Brain microvascular endothelial cell (primary cell): Measurements from ENCODE around the gene RPS6KA6.

Source experiments
- DNase-seq: peaks from one replicate; pipeline ENCODE4 v3.0.0-alpha.2; 2020
- H3K27ac ChIP-seq: fragments of 250-450 bp; sonication (Bioruptor Pico); 2 replicates; pipeline ENCODE4 v1.5.1; 2020; ENCODE audit warnings: mild to moderate bottlenecking, moderate library complexity
- H3K27me3 ChIP-seq: fragments of 250-450 bp; sonication (Bioruptor Pico); replicated peaks from 2 replicates; pipeline ENCODE4 v1.5.1; 2020; ENCODE audit warnings: mild to moderate bottlenecking
- H3K36me3 ChIP-seq: fragments of 250-450 bp; sonication (Bioruptor Pico); replicated peaks from 2 replicates; pipeline ENCODE4 v1.5.1; 2020; ENCODE audit warnings: mild to moderate bottlenecking
- H3K4me3 ChIP-seq: 2 replicates; pipeline ENCODE4 v1.5.1; 2011; ENCODE audit warnings: low read depth, mild to moderate bottlenecking, control low read depth, low read length, moderate library complexity
- in situ Hi-C: cut with HindIII; loops from 2 replicates; pipeline ENCODE4 v1.10.0; 2017; ENCODE audit warnings: low sequenced_read_pairs, low pct_ligation_motif_present
- TF ChIP-seq, protein P1 (sequence below): IDR thresholded peaks from 2 replicates; pipeline ENCODE4 v1.5.1; 2011; ENCODE audit warnings: low read depth, mild to moderate bottlenecking, moderate library complexity, low read length, control low read depth, inconsistent platforms; ENCODE audit errors: missing control alignments

RPS6KA6 gene

GRCh38 chrX:84153538-84153937, 34.5 kb downstream of the RPS6KA6 start:
- no peak overlapping the region for H3K4me3 ChIP-seq
- TF ChIP-seq, protein P1, sequence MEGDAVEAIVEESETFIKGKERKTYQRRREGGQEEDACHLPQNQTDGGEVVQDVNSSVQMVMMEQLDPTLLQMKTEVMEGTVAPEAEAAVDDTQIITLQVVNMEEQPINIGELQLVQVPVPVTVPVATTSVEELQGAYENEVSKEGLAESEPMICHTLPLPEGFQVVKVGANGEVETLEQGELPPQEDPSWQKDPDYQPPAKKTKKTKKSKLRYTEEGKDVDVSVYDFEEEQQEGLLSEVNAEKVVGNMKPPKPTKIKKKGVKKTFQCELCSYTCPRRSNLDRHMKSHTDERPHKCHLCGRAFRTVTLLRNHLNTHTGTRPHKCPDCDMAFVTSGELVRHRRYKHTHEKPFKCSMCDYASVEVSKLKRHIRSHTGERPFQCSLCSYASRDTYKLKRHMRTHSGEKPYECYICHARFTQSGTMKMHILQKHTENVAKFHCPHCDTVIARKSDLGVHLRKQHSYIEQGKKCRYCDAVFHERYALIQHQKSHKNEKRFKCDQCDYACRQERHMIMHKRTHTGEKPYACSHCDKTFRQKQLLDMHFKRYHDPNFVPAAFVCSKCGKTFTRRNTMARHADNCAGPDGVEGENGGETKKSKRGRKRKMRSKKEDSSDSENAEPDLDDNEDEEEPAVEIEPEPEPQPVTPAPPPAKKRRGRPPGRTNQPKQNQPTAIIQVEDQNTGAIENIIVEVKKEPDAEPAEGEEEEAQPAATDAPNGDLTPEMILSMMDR: no peak

GRCh38 chrX:84144991-84145390, 43.0 kb downstream of the RPS6KA6 start:
- Histone ChIP-seq H3K27me3 (no peaks in the 10 kb centered on the region), H3K27ac (no peak overlapping the region), H3K4me3 (no peak overlapping the region), H3K36me3 (no peaks in the 10 kb centered on the region)
- TF ChIP-seq, protein P1: no peak
- no peak for DNase-seq
- in situ Hi-C loops: no loop called here

More at GRCh38 chrX:84153538-84153937, 34.5 kb downstream of the RPS6KA6 start:
- no peak for DNase-seq
- in situ Hi-C loops: no loop called here
- Histone ChIP-seq H3K36me3 (no peaks in the 10 kb centered on the region), H3K27ac (no peak overlapping the region), H3K27me3 (no peaks in the 10 kb centered on the region)

GRCh38 chrX:84144281-84144680, 43.7 kb downstream of the RPS6KA6 start:
- TF ChIP-seq, protein P1: no peak

GRCh38 chrX:84133023-84133422, 55.0 kb downstream of the RPS6KA6 start:
- DNase-seq: no peak
- in situ Hi-C loops: no loop called here

More at GRCh38 chrX:84144281-84144680, 43.7 kb downstream of the RPS6KA6 start:
- in situ Hi-C loops: no loop called here
- H3K27ac ChIP-seq: no peak overlapping the region
- DNase-seq: no peak
- H3K4me3 ChIP-seq: no peak overlapping the region
- no peaks in the 10 kb centered on the region for H3K27me3 ChIP-seq
- H3K36me3 ChIP-seq: no peaks in the 10 kb centered on the region

GRCh38 chrX:84123585-84123984, 64.4 kb downstream of the RPS6KA6 start:
- no peak for DNase-seq
- in situ Hi-C loops: no loop called here
- no peaks in the 10 kb centered on the region for H3K27me3 ChIP-seq
- no peak overlapping the region for H3K4me3 ChIP-seq
- no peak overlapping the region for H3K27ac ChIP-seq
- no peaks in the 10 kb centered on the region for H3K36me3 ChIP-seq
- TF ChIP-seq, protein P1: no peak

More at GRCh38 chrX:84133023-84133422, 55.0 kb downstream of the RPS6KA6 start:
- TF ChIP-seq, protein P1: no peak
- Histone ChIP-seq H3K27me3 (no peaks in the 10 kb centered on the region), H3K36me3 (no peaks in the 10 kb centered on the region), H3K27ac (no peak overlapping the region), H3K4me3 (no peak overlapping the region)

- Histone ChIP-seq H3K4me3 (no peak overlapping the region), H3K27ac (no peak overlapping the region), H3K36me3 (no peaks in the 10 kb centered on the region), H3K27me3 (no peaks in the 10 kb centered on the region)
- no peak for DNase-seq
- in situ Hi-C loops: no loop called here
- TF ChIP-seq, protein P1: no peak
Measured at GRCh38 chrX:84118769-84119168, 69.2 kb downstream of the RPS6KA6 start.
